HEK293 (cell line): Measurements from ENCODE around the gene GNAS-AS1.

ENCODE experiments used
- SP2 ChIP-seq: fragments of 450-650 bp; formaldehyde crosslinking; IDR thresholded peaks from 2 replicates; pipeline ENCODE4 v1.5.1; 2016; ENCODE audit warnings: missing biosample characterization, missing genetic modification characterization
- TF ChIP-seq, protein P1 (sequence below): fragments of 450-650 bp; formaldehyde crosslinking; IDR thresholded peaks from 2 replicates; pipeline ENCODE4 v1.5.1; 2016; ENCODE audit warnings: missing biosample characterization, missing genetic modification characterization

DNA sequence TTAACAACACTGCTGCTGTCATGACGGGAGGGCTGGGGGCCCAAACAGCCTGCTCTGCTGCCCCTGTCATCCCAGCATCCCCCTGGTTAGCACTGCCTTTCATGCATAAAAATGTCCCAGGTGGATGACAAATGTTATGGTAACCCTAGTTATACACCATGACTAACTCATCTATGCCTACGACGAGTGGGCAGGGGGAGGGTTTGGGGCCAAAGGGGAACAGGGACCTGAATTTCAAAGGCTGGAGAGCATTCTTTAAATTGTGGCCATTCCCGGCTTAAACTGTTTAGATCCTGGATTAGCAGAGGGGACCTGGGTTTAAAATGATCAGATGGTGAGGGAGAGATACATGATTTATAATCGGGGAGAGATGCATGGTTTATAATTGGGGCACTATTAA, 24.4 kb downstream of the GNAS-AS1 start:
- TF ChIP-seq, protein P1, sequence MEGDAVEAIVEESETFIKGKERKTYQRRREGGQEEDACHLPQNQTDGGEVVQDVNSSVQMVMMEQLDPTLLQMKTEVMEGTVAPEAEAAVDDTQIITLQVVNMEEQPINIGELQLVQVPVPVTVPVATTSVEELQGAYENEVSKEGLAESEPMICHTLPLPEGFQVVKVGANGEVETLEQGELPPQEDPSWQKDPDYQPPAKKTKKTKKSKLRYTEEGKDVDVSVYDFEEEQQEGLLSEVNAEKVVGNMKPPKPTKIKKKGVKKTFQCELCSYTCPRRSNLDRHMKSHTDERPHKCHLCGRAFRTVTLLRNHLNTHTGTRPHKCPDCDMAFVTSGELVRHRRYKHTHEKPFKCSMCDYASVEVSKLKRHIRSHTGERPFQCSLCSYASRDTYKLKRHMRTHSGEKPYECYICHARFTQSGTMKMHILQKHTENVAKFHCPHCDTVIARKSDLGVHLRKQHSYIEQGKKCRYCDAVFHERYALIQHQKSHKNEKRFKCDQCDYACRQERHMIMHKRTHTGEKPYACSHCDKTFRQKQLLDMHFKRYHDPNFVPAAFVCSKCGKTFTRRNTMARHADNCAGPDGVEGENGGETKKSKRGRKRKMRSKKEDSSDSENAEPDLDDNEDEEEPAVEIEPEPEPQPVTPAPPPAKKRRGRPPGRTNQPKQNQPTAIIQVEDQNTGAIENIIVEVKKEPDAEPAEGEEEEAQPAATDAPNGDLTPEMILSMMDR (tag by site-specific recombination): no peak
- no peak for TF ChIP-seq SP2 (tag by site-specific recombination)
